Forelimb muscle (tissue), 1 donor: ENCODE measurements around the gene SIX5. TPM values are rescaled to one million over a fixed set of nuclear protein-coding genes. Genes with fewer than 3 reads are reported as not detected.
"Not testable (repeated sequence)": the region's sequence is repeated elsewhere in the genome, so short reads cannot be mapped to it uniquely, and the experiment has no call there.

ENCODE experiments used
- DNase-seq: peaks from one replicate; pipeline ENCODE4 v3.0.0-alpha.2; 2013; ENCODE audit warnings: low read depth
- polyA plus RNA-seq: library from polyadenylated mRNA; unstranded; fragments of 120-200 nt; gene quantifications from one replicate; pipeline ENCODE4 v1.2.1, GENCODE V29; 2013; ENCODE audit not compliant: insufficient read length

SIX5 gene
- polyA plus RNA-seq: 19.0 TPM

- peak; percentile 87 for DNase-seq
Observed at GRCh38 chr19:45768984-45769782, at the start of gene SIX5. Gene SIX5 (minus strand): TSS chr19:45769252. CDS start chr19:45768844, 408 bp downstream.

- DNase-seq: no peak
Observed at GRCh38 chr19:45817725-45818301, 48.8 kb upstream of the SIX5 start.

GRCh38 chr19:45817010-45817724, 48.1 kb upstream of the SIX5 start:
- peak; percentile 72 for DNase-seq

GRCh38 chr19:45816236-45817009, 47.4 kb upstream of the SIX5 start:
- no peak for DNase-seq

- no peak for DNase-seq
Observed at GRCh38 chr19:45815481-45816216, 46.6 kb upstream of the SIX5 start.

GRCh38 chr19:45814851-45815480, 45.9 kb upstream of the SIX5 start, which contains the start of gene RSPH6A:
Gene RSPH6A (minus strand): TSS chr19:45815308. CDS start chr19:45815176, 132 bp downstream.
- no peak for DNase-seq

GRCh38 chr19:45814166-45814780, 45.2 kb upstream of the SIX5 start:
- DNase-seq: no peak

- DNase-seq: no peak
Observed at GRCh38 chr19:45812297-45812696, 43.2 kb upstream of the SIX5 start.

- DNase-seq: no peak
Observed at GRCh38 chr19:45809643-45810159, 40.6 kb upstream of the SIX5 start.

- no peak for DNase-seq
Observed at GRCh38 chr19:45805719-45806118, 36.7 kb upstream of the SIX5 start.

- DNase-seq: no peak
Observed at GRCh38 chr19:45804959-45805230, 35.8 kb upstream of the SIX5 start.

GRCh38 chr19:45804140-45804958, 35.3 kb upstream of the SIX5 start:
- no peak for DNase-seq

- DNase-seq: no peak
Observed at GRCh38 chr19:45801603-45802175, 32.6 kb upstream of the SIX5 start.

- DNase-seq: no peak
Observed at GRCh38 chr19:45800070-45800553, 31.1 kb upstream of the SIX5 start.

- not testable (repeated sequence) for DNase-seq
Observed at GRCh38 chr19:45799541-45799940, 30.5 kb upstream of the SIX5 start.

- no peak for DNase-seq
Observed at GRCh38 chr19:45798995-45799517, 30.0 kb upstream of the SIX5 start.

GRCh38 chr19:45794627-45795026, 25.6 kb upstream of the SIX5 start:
- DNase-seq: no peak

- no peak for DNase-seq
Observed at GRCh38 chr19:45793876-45794275, 24.8 kb upstream of the SIX5 start.
